Large intestine (tissue), 3 donors: Measurements from ENCODE around the gene LNX1. TPM values are rescaled to one million over a fixed set of nuclear protein-coding genes. Genes with fewer than 3 reads are reported as not detected.

Source experiments
- DNase-seq, 2 donors: peaks; one replicate each; pipeline versions ENCODE4 v3.0.0 to v3.0.0-alpha.2; 2013
- H3K27ac ChIP-seq: one replicate; pipeline ENCODE4 v1.5.1; 2013; ENCODE audit warnings: low read length
- H3K27me3 ChIP-seq: 2 replicates; pipeline ENCODE4 v1.6.1; 2013; ENCODE audit warnings: low read length; ENCODE audit not compliant: control insufficient read depth, insufficient read depth
- H3K36me3 ChIP-seq: 2 replicates; pipeline ENCODE4 v1.6.1; 2013; ENCODE audit warnings: low read length; ENCODE audit not compliant: control insufficient read depth, insufficient read depth
- H3K4me1 ChIP-seq: one replicate; pipeline ENCODE4 v1.6.1; 2013; ENCODE audit warnings: low read length; ENCODE audit not compliant: control insufficient read depth, insufficient read depth
- H3K4me3 ChIP-seq: one replicate; pipeline ENCODE4 v1.5.1; 2013; ENCODE audit warnings: low read length
- H3K9me3 ChIP-seq: one replicate; pipeline ENCODE4 v1.6.1; 2013; ENCODE audit warnings: mild to moderate bottlenecking, low read depth, low read length, moderate library complexity; ENCODE audit not compliant: control insufficient read depth
- WGBS: methylation state at CpG from one replicate; pipeline ENCODE4 v1.1.5; 2013; ENCODE audit warnings: low lambda C conversion rate; ENCODE audit not compliant: insufficient coverage; 5-methylcytosine and 5-hydroxymethylcytosine counted together
- polyA plus RNA-seq: library from polyadenylated mRNA; unstranded; fragments of 120-200 nt; gene quantifications from one replicate; pipeline ENCODE4 v1.2.1, GENCODE V29; 2013

Gene LNX1
- polyA plus RNA-seq, 1 donor: 10.8 TPM

GRCh38 chr4:53450773-53451172 is 140.5 kb downstream of the LNX1 start:
- no CpG with 5 or more reads among the region's 3 CpGs for WGBS
- no peak for DNase-seq
- Histone ChIP-seq H3K36me3 (peaks cover 26% of the 10 kb centered on the region), H3K9me3 (no peaks in the 10 kb centered on the region), H3K4me3 (no peak overlapping the region), H3K27ac (no peak overlapping the region), H3K4me1 (peaks cover 6% of the 10 kb centered on the region), H3K27me3 (no peaks in the 10 kb centered on the region)

- Histone ChIP-seq H3K4me1 (no peaks in the 10 kb centered on the region), H3K4me3 (no peak overlapping the region), H3K27me3 (no peaks in the 10 kb centered on the region), H3K27ac (peak overlapping the region; percentile 63), H3K36me3 (peaks cover 14% of the 10 kb centered on the region), H3K9me3 (no peaks in the 10 kb centered on the region)
- DNase-seq: peak; percentile 63 to 78
- WGBS: 60% methylated on average over 1 of the region's 2 CpGs
Measured at GRCh38 chr4:53444954-53445353, 146.3 kb downstream of the LNX1 start.

- Histone ChIP-seq H3K9me3 (no peaks in the 10 kb centered on the region), H3K4me1 (no peaks in the 10 kb centered on the region), H3K36me3 (peaks cover 18% of the 10 kb centered on the region), H3K27me3 (no peaks in the 10 kb centered on the region), H3K4me3 (no peak overlapping the region), H3K27ac (no peak overlapping the region)
- no peak for DNase-seq
- WGBS: 83% methylated on average over 1 of the region's 1 CpG
Measured at GRCh38 chr4:53441564-53441963, 149.7 kb downstream of the LNX1 start.

- no peak overlapping the region for H3K27ac ChIP-seq
- H3K4me3 ChIP-seq: no peak overlapping the region
- DNase-seq: no peak
- no peaks in the 10 kb centered on the region for H3K9me3 ChIP-seq
- WGBS: no CpG with 5 or more reads among the region's 1 CpG
- H3K36me3 ChIP-seq: peaks cover 16% of the 10 kb centered on the region
- H3K27me3 ChIP-seq: no peaks in the 10 kb centered on the region
- H3K4me1 ChIP-seq: no peaks in the 10 kb centered on the region
Measured at GRCh38 chr4:53436251-53436650, 155.0 kb downstream of the LNX1 start.

- H3K27me3 ChIP-seq: no peaks in the 10 kb centered on the region
- H3K9me3 ChIP-seq: no peaks in the 10 kb centered on the region
- peaks cover 27% of the 10 kb centered on the region for H3K36me3 ChIP-seq
- no peak overlapping the region for H3K4me3 ChIP-seq
- DNase-seq: no peak
- WGBS: 100% methylated on average over 1 of the region's 4 CpGs
- peak overlapping the region; percentile 31 for H3K27ac ChIP-seq
- no peaks in the 10 kb centered on the region for H3K4me1 ChIP-seq
Measured at GRCh38 chr4:53432528-53433424, 158.5 kb downstream of the LNX1 start.

- Histone ChIP-seq H3K4me1 (no peaks in the 10 kb centered on the region), H3K9me3 (no peaks in the 10 kb centered on the region), H3K27ac (no peak overlapping the region), H3K36me3 (peaks cover 21% of the 10 kb centered on the region), H3K27me3 (no peaks in the 10 kb centered on the region), H3K4me3 (no peak overlapping the region)
- DNase-seq: no peak
- 90% methylated on average over 3 of the region's 5 CpGs for WGBS
Measured at GRCh38 chr4:53431052-53431451, 160.2 kb downstream of the LNX1 start.

- H3K27ac ChIP-seq: peak overlapping the region; percentile 23
- H3K9me3 ChIP-seq: no peaks in the 10 kb centered on the region
- peaks cover 18% of the 10 kb centered on the region for H3K36me3 ChIP-seq
- H3K27me3 ChIP-seq: no peaks in the 10 kb centered on the region
- H3K4me3 ChIP-seq: no peak overlapping the region
- DNase-seq: peak; percentile 23 to 45
- no peaks in the 10 kb centered on the region for H3K4me1 ChIP-seq
Measured at GRCh38 chr4:53427366-53427765, 163.9 kb downstream of the LNX1 start.

- Histone ChIP-seq H3K27ac (no peak overlapping the region), H3K27me3 (no peaks in the 10 kb centered on the region), H3K4me3 (no peak overlapping the region), H3K4me1 (no peaks in the 10 kb centered on the region), H3K9me3 (no peaks in the 10 kb centered on the region), H3K36me3 (peaks cover 17% of the 10 kb centered on the region)
- no peak for DNase-seq
Measured at GRCh38 chr4:53424280-53424679, 167.0 kb downstream of the LNX1 start.

- Histone ChIP-seq H3K27ac (no peak overlapping the region), H3K4me3 (no peak overlapping the region), H3K4me1 (no peaks in the 10 kb centered on the region), H3K27me3 (no peaks in the 10 kb centered on the region), H3K36me3 (peaks cover 15% of the 10 kb centered on the region), H3K9me3 (no peaks in the 10 kb centered on the region)
- no CpG with 5 or more reads among the region's 1 CpG for WGBS
- no peak for DNase-seq
Measured at GRCh38 chr4:53422367-53422766, 168.9 kb downstream of the LNX1 start.

- no peak for DNase-seq
- Histone ChIP-seq H3K9me3 (no peaks in the 10 kb centered on the region), H3K4me1 (no peaks in the 10 kb centered on the region), H3K27ac (no peak overlapping the region), H3K4me3 (no peak overlapping the region), H3K27me3 (no peaks in the 10 kb centered on the region), H3K36me3 (peaks cover 15% of the 10 kb centered on the region)
- no CpG with 5 or more reads among the region's 2 CpGs for WGBS
Measured at GRCh38 chr4:53421791-53422190, 169.5 kb downstream of the LNX1 start.

- Histone ChIP-seq H3K27me3 (no peaks in the 10 kb centered on the region), H3K36me3 (peaks cover 23% of the 10 kb centered on the region), H3K27ac (no peak overlapping the region), H3K9me3 (no peaks in the 10 kb centered on the region), H3K4me3 (no peak overlapping the region), H3K4me1 (no peaks in the 10 kb centered on the region)
- no peak for DNase-seq
- no CpG with 5 or more reads among the region's 3 CpGs for WGBS
Measured at GRCh38 chr4:53419208-53419607, 172.1 kb downstream of the LNX1 start.
